ENCODE measurements around the gene ZFAND6.
"Not testable (repeated sequence)": the region's sequence is repeated elsewhere in the genome, so short reads cannot be mapped to it uniquely, and the experiment has no call there.

The ZFAND6 gene

GRCh38 chr15:80093854-80094418 is 34.5 kb downstream of the ZFAND6 start:
- no peaks in the 10 kb centered on the region for H3K27me3 ChIP-seq (ENCODE audit: low read depth)
- H3K4me3 ChIP-seq: no peak overlapping the region
- in situ Hi-C loops (cut with MboI; ENCODE audit: low sequenced_read_pairs): no loop called here
- H3K36me3 ChIP-seq (replicated peaks): no peaks in the 10 kb centered on the region
- no peaks in the 10 kb centered on the region for H3K9me3 ChIP-seq
- peaks cover 35% of the 10 kb centered on the region for H3K4me1 ChIP-seq
- peak in 1 of 2 experiments; percentile 73 for DNase-seq (ENCODE audit: low spot score in 2 of 2)

GRCh38 chr15:80095511-80095910 is 36.0 kb downstream of the ZFAND6 start:
- no peaks in the 10 kb centered on the region for H3K27me3 ChIP-seq (ENCODE audit: low read depth)
- H3K36me3 ChIP-seq (replicated peaks): no peaks in the 10 kb centered on the region
- DNase-seq (ENCODE audit: low spot score in 2 of 2): peak in 1 of 2 experiments; percentile 97
- no peak overlapping the region for H3K4me3 ChIP-seq
- in situ Hi-C loops (cut with MboI; ENCODE audit: low sequenced_read_pairs): no loop called here
- H3K9me3 ChIP-seq: no peaks in the 10 kb centered on the region
- H3K4me1 ChIP-seq: peaks cover 49% of the 10 kb centered on the region

DNA sequence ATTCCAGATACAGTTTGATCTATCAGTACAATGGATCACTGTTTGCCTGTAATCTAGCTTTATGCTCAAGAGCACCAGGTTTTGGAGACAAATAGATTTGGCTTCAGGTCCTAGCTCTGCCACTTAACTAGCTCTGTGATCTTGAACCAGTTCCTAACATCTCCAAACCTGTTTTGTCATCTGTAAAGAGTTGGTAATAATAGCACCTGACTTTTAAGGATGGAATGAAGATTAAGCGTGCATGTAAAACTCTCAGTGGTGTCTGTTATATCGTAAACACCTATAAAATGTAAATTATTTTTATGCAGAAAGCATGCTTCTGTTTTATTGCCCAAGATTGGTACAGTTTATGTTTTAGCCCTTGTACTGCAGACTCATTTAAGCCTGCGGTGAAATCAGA is 36.5 kb downstream of the ZFAND6 start:
- peaks cover 49% of the 10 kb centered on the region for H3K4me1 ChIP-seq
- in situ Hi-C loops (cut with MboI; ENCODE audit: low sequenced_read_pairs): no loop called here

DNA sequence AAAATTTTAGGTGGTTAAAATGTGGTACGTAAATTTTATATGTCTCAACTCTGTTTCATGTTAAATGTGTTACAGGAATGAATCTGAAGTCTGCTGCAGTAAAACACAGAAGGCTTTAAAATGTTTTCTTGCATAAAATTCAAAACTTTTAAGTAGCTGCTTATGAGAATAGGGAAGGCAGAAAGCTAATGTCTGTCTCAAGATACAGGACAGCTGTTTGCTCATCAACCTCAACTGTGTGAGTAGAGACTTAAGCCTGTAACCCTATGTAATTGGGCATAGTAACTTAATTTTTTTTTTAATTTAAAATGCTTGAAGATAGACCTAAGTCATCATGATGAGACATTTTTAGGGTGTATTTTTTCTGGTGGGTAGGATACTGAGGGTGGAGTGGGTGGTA is 38.9 kb downstream of the ZFAND6 start:
- in situ Hi-C loops (cut with MboI; ENCODE audit: low sequenced_read_pairs): no loop called here
- Histone ChIP-seq H3K27me3 (ENCODE audit: low read depth) (no peaks in the 10 kb centered on the region), H3K4me1 (peaks cover 49% of the 10 kb centered on the region), H3K9me3 (no peaks in the 10 kb centered on the region), H3K4me3 (no peak overlapping the region), H3K36me3 (replicated peaks) (no peaks in the 10 kb centered on the region)
- DNase-seq (ENCODE audit: low spot score in 2 of 2): no peak

More for the DNA sequence above, 36.5 kb downstream of the ZFAND6 start:
- DNase-seq (ENCODE audit: low spot score in 2 of 2): peak in 1 of 2 experiments; percentile 46
- Histone ChIP-seq H3K36me3 (replicated peaks) (no peaks in the 10 kb centered on the region), H3K9me3 (no peaks in the 10 kb centered on the region), H3K27me3 (ENCODE audit: low read depth) (no peaks in the 10 kb centered on the region), H3K4me3 (no peak overlapping the region)

DNA sequence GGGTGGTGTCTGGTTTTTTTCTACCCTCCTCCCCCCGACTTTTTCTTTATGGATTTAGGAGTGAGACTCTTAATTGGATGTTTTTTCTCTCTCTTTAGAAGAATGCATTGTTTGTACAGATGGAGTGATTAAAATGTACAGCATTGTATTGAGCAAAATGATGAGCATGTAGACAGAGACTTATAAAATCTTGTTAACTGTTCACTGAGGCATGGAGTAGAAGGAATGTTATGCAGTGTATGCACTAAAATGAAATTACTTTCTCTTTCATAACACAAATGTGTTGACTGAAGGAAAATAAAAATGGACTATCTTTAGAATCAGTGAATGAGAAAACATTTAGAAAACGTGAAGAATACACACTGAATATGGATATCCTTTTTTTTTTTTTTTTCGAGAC is 39.8 kb downstream of the ZFAND6 start:
- Histone ChIP-seq H3K27me3 (ENCODE audit: low read depth) (no peaks in the 10 kb centered on the region), H3K4me3 (no peak overlapping the region), H3K9me3 (no peaks in the 10 kb centered on the region), H3K36me3 (replicated peaks) (no peaks in the 10 kb centered on the region), H3K4me1 (peaks cover 45% of the 10 kb centered on the region)
- peak in 1 of 2 experiments; percentile 76 for DNase-seq (ENCODE audit: low spot score in 2 of 2)
- in situ Hi-C loops (cut with MboI; ENCODE audit: low sequenced_read_pairs): no loop called here

GRCh38 chr15:80099662-80100061 is 40.2 kb downstream of the ZFAND6 start:
- H3K36me3 ChIP-seq (replicated peaks); H3K27me3 ChIP-seq (ENCODE audit: low read depth); H3K9me3 ChIP-seq; DNase-seq (ENCODE audit: low spot score in 2 of 2); in situ Hi-C loops (cut with MboI; ENCODE audit: low sequenced_read_pairs); H3K4me3 ChIP-seq: not testable (repeated sequence)
- H3K4me1 ChIP-seq: peaks cover 45% of the 10 kb centered on the region

- no peaks in the 10 kb centered on the region for H3K9me3 ChIP-seq
- no peak for DNase-seq (ENCODE audit: low spot score in 2 of 2)
- peaks cover 41% of the 10 kb centered on the region for H3K4me1 ChIP-seq
- in situ Hi-C loops (cut with MboI; ENCODE audit: low sequenced_read_pairs): no loop called here
- no peaks in the 10 kb centered on the region for H3K27me3 ChIP-seq (ENCODE audit: low read depth)
- no peak overlapping the region for H3K4me3 ChIP-seq
- no peaks in the 10 kb centered on the region for H3K36me3 ChIP-seq (replicated peaks)
These were observed 40.8 kb downstream of the ZFAND6 start for GRCh38 chr15:80100247-80100646.

- no peak overlapping the region for H3K4me3 ChIP-seq
These were observed 45.7 kb downstream of the ZFAND6 start for GRCh38 chr15:80105193-80105592.

GRCh38 chr15:80105595-80105994 is 46.1 kb downstream of the ZFAND6 start:
- Histone ChIP-seq H3K36me3 (replicated peaks) (0 out of 2 replicates have a peak, but pooled peaks cover 3% of the 10 kb centered on the region), H3K4me1 (peaks cover 17% of the 10 kb centered on the region), H3K27me3 (ENCODE audit: low read depth) (no peaks in the 10 kb centered on the region), H3K9me3 (no peaks in the 10 kb centered on the region), H3K4me3 (no peak overlapping the region)
- no peak for DNase-seq (ENCODE audit: low spot score in 2 of 2)
- in situ Hi-C loops (cut with MboI; ENCODE audit: low sequenced_read_pairs): no loop called here

More at GRCh38 chr15:80105193-80105592, 45.7 kb downstream of the ZFAND6 start:
- DNase-seq (ENCODE audit: low spot score in 2 of 2): no peak
- Histone ChIP-seq H3K27me3 (ENCODE audit: low read depth) (no peaks in the 10 kb centered on the region), H3K36me3 (replicated peaks) (0 out of 2 replicates have a peak, but pooled peaks cover 3% of the 10 kb centered on the region), H3K9me3 (no peaks in the 10 kb centered on the region), H3K4me1 (peaks cover 20% of the 10 kb centered on the region)
- in situ Hi-C loops (cut with MboI; ENCODE audit: low sequenced_read_pairs): no loop called here

- Histone ChIP-seq H3K4me1 (peaks cover 17% of the 10 kb centered on the region), H3K9me3 (no peaks in the 10 kb centered on the region), H3K36me3 (replicated peaks) (0 out of 2 replicates have a peak, but pooled peaks cover 3% of the 10 kb centered on the region), H3K27me3 (ENCODE audit: low read depth) (no peaks in the 10 kb centered on the region), H3K4me3 (no peak overlapping the region)
- in situ Hi-C loops (cut with MboI; ENCODE audit: low sequenced_read_pairs): no loop called here
- no peak for DNase-seq (ENCODE audit: low spot score in 2 of 2)
These were observed 46.6 kb downstream of the ZFAND6 start for GRCh38 chr15:80106051-80106450.

DNA sequence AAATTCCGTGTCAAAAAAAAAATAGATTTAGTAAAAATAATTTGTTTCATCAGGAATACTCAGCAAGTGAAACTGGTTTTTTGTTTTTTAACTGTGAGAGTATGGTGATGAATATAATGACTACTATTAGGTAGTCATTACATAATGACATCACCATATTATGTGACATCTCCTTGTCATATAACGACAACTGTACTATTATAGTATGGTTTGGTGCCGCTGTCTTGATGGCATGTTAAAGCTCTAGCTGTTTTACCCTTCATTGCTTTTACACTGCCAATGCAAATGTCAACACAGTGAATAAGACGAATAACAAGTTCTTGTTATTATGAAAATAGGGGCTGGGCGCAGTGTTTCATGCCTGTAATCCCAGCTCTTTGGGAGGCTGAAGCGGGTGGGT is 47.7 kb downstream of the ZFAND6 start:
- Histone ChIP-seq H3K9me3 (no peaks in the 10 kb centered on the region), H3K27me3 (ENCODE audit: low read depth) (no peaks in the 10 kb centered on the region), H3K4me3 (no peak overlapping the region), H3K36me3 (replicated peaks) (0 out of 2 replicates have a peak, but pooled peaks cover 3% of the 10 kb centered on the region), H3K4me1 (peaks cover 17% of the 10 kb centered on the region)
- DNase-seq (ENCODE audit: low spot score in 2 of 2): no peak
- in situ Hi-C loops (cut with MboI; ENCODE audit: low sequenced_read_pairs): no loop called here

DNA sequence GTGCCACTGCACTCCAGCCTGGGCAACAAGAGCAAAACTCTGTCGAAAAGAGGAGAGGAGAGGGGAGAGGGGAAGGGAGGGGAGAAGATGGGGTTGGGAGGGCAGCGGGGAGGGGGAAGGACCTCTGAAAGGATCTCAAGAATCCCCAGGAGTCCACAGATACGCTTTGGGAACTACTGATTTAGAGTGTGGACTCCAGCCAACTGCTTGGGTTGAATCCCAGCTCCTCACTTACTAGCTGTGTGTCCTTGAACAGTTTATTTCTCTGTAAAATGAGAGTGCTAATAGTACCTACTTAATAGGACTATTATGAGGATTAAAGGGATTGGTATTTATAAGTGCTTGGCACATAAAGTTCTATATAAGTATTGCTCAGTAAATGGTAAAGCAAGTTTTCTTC is 48.3 kb downstream of the ZFAND6 start:
- Histone ChIP-seq H3K9me3 (no peaks in the 10 kb centered on the region), H3K36me3 (replicated peaks) (0 out of 2 replicates have a peak, but pooled peaks cover 3% of the 10 kb centered on the region), H3K27me3 (ENCODE audit: low read depth) (no peaks in the 10 kb centered on the region), H3K4me1 (peaks cover 17% of the 10 kb centered on the region), H3K4me3 (no peak overlapping the region)
- DNase-seq (ENCODE audit: low spot score in 2 of 2): no peak
- in situ Hi-C loops (cut with MboI; ENCODE audit: low sequenced_read_pairs): no loop called here

GRCh38 chr15:80109388-80109787 is 49.9 kb downstream of the ZFAND6 start:
- Histone ChIP-seq H3K9me3 (no peaks in the 10 kb centered on the region), H3K36me3 (replicated peaks) (0 out of 2 replicates have a peak, but pooled peaks cover 3% of the 10 kb centered on the region), H3K4me3 (no peak overlapping the region), H3K27me3 (ENCODE audit: low read depth) (no peaks in the 10 kb centered on the region), H3K4me1 (peaks cover 26% of the 10 kb centered on the region)
- in situ Hi-C loops (cut with MboI; ENCODE audit: low sequenced_read_pairs): no loop called here
- DNase-seq (ENCODE audit: low spot score in 2 of 2): no peak

GRCh38 chr15:80110920-80111319 is 51.4 kb downstream of the ZFAND6 start:
- no peaks in the 10 kb centered on the region for H3K9me3 ChIP-seq
- 0 out of 2 replicates have a peak, but pooled peaks cover 3% of the 10 kb centered on the region for H3K36me3 ChIP-seq (replicated peaks)
- no peak for DNase-seq (ENCODE audit: low spot score in 2 of 2)
- in situ Hi-C loops (cut with MboI; ENCODE audit: low sequenced_read_pairs): no loop called here
- no peak overlapping the region for H3K4me3 ChIP-seq
- peaks cover 38% of the 10 kb centered on the region for H3K4me1 ChIP-seq
- no peaks in the 10 kb centered on the region for H3K27me3 ChIP-seq (ENCODE audit: low read depth)

GRCh38 chr15:80114114-80114513 is 54.6 kb downstream of the ZFAND6 start:
- no peak overlapping the region for H3K4me3 ChIP-seq
- H3K36me3 ChIP-seq (replicated peaks): no peaks in the 10 kb centered on the region
- H3K9me3 ChIP-seq: no peaks in the 10 kb centered on the region
- peaks cover 23% of the 10 kb centered on the region for H3K4me1 ChIP-seq
- H3K27me3 ChIP-seq (ENCODE audit: low read depth): no peaks in the 10 kb centered on the region
- in situ Hi-C loops (cut with MboI; ENCODE audit: low sequenced_read_pairs): no loop called here
- DNase-seq (ENCODE audit: low spot score in 2 of 2): no peak
